B cell (primary cell): ENCODE results near the gene PCBP3. TPM values are rescaled to one million over a fixed set of nuclear protein-coding genes. Genes with fewer than 3 reads are reported as not detected.

Experiments used
- ATAC-seq: fragments of 200-7000 bp; cut with Tn5 transposase; one replicate; pipeline ENCODE4 v1.10.0; 2021; ENCODE audit warnings: low read depth, mild to moderate bottlenecking, moderate number of reproducible peaks, moderate library complexity
- CTCF ChIA-PET: fragments of 350-600 bp; sonication (Branson Sonifier 250); formaldehyde crosslinking; loops from one replicate; lab custom pipeline; 2021; ENCODE audit warnings: antibody characterized with exemption, inconsistent platforms; lab: Charles Lee
- POLR2A ChIA-PET: fragments of 350-600 bp; sonication (Branson Sonifier 250); formaldehyde crosslinking; loops from one replicate; lab custom pipeline; 2021; ENCODE audit warnings: antibody characterized with exemption; lab: Charles Lee
- DNase-seq: peaks from one replicate; pipeline ENCODE4 v3.0.0; 2013
- H2AFZ ChIP-seq: 2 replicates; pipeline ENCODE4 v1.6.1; 2012; ENCODE audit warnings: mild to moderate bottlenecking, low read depth, low read length; ENCODE audit not compliant: insufficient read depth, poor library complexity, severe bottlenecking
- H3K27ac ChIP-seq, 2 donors: 1 replicate in 1 of 2; 2 replicates in 1 of 2; pipeline ENCODE4 v1.5.1; 2012 to 2013; ENCODE audit warnings: low read length in 2 of 2, mild to moderate bottlenecking in 2 of 2, moderate library complexity in 1 of 2
- H3K27me3 ChIP-seq, 4 experiments: fragments of 200-600 bp in 1 of 4; sonication (generic) in 1 of 4; replicated peaks in 1 of 4; 1 replicate in 2 of 4; 2 replicates in 2 of 4; pipeline versions ENCODE4 v1.6.1 to v1.7.0; 2013 to 2016; ENCODE audit warnings: low read length in 3 of 4, mild to moderate bottlenecking in 2 of 4, mixed read lengths in 1 of 4, moderate library complexity in 1 of 4; ENCODE audit not compliant: insufficient read depth in 4 of 4, control insufficient read depth in 3 of 4; ENCODE audit errors: control extremely low read depth in 1 of 4
- H3K36me3 ChIP-seq, 2 experiments: replicated peaks in 1 of 2; 1 replicate in 1 of 2; 2 replicates in 1 of 2; pipeline versions ENCODE4 v1.6.1 to v1.7.1; 2013; ENCODE audit warnings: low read length in 1 of 2; ENCODE audit not compliant: insufficient read depth in 2 of 2, control insufficient read depth in 1 of 2; ENCODE audit errors: control extremely low read depth in 1 of 2, extremely low read depth in 1 of 2
- H3K4me1 ChIP-seq, 2 donors: fragments of 200-600 bp in 1 of 2; sonication (generic) in 1 of 2; 1 replicate in 1 of 2; 2 replicates in 1 of 2; pipeline versions ENCODE4 v1.5.1 to v1.6.1; 2013 to 2017; ENCODE audit warnings: low read length in 2 of 2; ENCODE audit not compliant: control insufficient read depth in 2 of 2, insufficient read depth in 2 of 2
- H3K4me2 ChIP-seq: replicated peaks from 2 replicates; pipeline ENCODE3; 2012; ENCODE audit warnings: mild to moderate bottlenecking, low read depth, low read length; ENCODE audit not compliant: poor library complexity, severe bottlenecking
- H3K4me3 ChIP-seq, 5 experiments: fragments of 200-600 bp in 1 of 5; sonication (generic) in 1 of 5; 1 replicate in 3 of 5; 2 replicates in 2 of 5; pipeline versions ENCODE4 v1.5.1 to v1.7.0; 2011 to 2016; ENCODE audit warnings: low read length in 4 of 5, mild to moderate bottlenecking in 4 of 5, low read depth in 2 of 5, control low read depth in 1 of 5, moderate library complexity in 1 of 5; ENCODE audit not compliant: insufficient read depth in 1 of 5; ENCODE audit errors: control extremely low read depth in 1 of 5, extremely low read depth in 1 of 5
- H3K79me2 ChIP-seq: fragments of 200-600 bp; sonication (generic); one replicate; pipeline ENCODE4 v1.6.0; 2016; ENCODE audit warnings: low read length; ENCODE audit not compliant: control insufficient read depth, insufficient read depth
- H3K9ac ChIP-seq: fragments of 200-600 bp; sonication (generic); 2 replicates; pipeline ENCODE4 v1.6.1; 2017; ENCODE audit warnings: mild to moderate bottlenecking, low read length, moderate library complexity
- H3K9me3 ChIP-seq, 3 donors: one replicate each; pipeline versions ENCODE4 v1.6.1 to v1.7.1; 2013; ENCODE audit warnings: low read length in 2 of 3; ENCODE audit not compliant: control insufficient read depth in 2 of 3, insufficient read depth in 1 of 3; ENCODE audit errors: control extremely low read depth in 1 of 3
- H4K20me1 ChIP-seq: 2 replicates; pipeline ENCODE4 v1.6.0; 2012; ENCODE audit warnings: mild to moderate bottlenecking, low read length; ENCODE audit not compliant: insufficient read depth, control insufficient read depth, poor library complexity, severe bottlenecking
- H3K27ac Mint-ChIP-seq: one replicate; pipeline ENCODE4 v1.8.0; 2021; ENCODE audit warnings: mixed read lengths
- H3K27me3 Mint-ChIP-seq: one replicate; pipeline ENCODE4 v1.8.0; 2021; ENCODE audit warnings: mixed read lengths
- H3K4me1 Mint-ChIP-seq: one replicate; pipeline ENCODE4 v1.8.0; 2021; ENCODE audit warnings: mixed read lengths
- H3K4me3 Mint-ChIP-seq: one replicate; pipeline ENCODE4 v1.8.0; 2021; ENCODE audit warnings: mixed read lengths
- H3K9me3 Mint-ChIP-seq: one replicate; pipeline ENCODE4 v1.8.0; 2022; ENCODE audit warnings: mixed read lengths; ENCODE audit not compliant: insufficient read depth
- EZH2 ChIP-seq: IDR thresholded peaks from 2 replicates; pipeline ENCODE4 v1.6.1; 2012; ENCODE audit warnings: borderline replicate concordance, low read depth, mild to moderate bottlenecking, moderate library complexity, low read length; ENCODE audit not compliant: insufficient read depth, poor library complexity, severe bottlenecking
- WGBS: methylation state at CpG from one replicate; pipeline ENCODE4 v1.1.5; 2013; ENCODE audit warnings: missing lambda C conversion rate; ENCODE audit not compliant: insufficient coverage; 5-methylcytosine and 5-hydroxymethylcytosine counted together
- intact Hi-C: fragments of 100-400 bp; cut with micrococcal nuclease; formaldehyde crosslinking; loops from one replicate; pipeline ENCODE4 v1.10.0; 2022
- polyA plus RNA-seq: library from polyadenylated mRNA; depleted of rRNA; stranded (reverse); fragments of >200 nt; gene quantifications from 2 replicates; pipeline ENCODE4 v1.2.3, GENCODE V29; 2012
- total RNA-seq, 2 donors: library from RNA; stranded (reverse); fragments of 120-200 nt in 1 of 2; gene quantifications; 1 replicate in 1 of 2; 2 replicates in 1 of 2; pipeline versions ENCODE4 v1.2.3 to v1.2.4, GENCODE V29; 2013 to 2022
- TF ChIP-seq, protein P1 (sequence below): fragments of 200-600 bp; IDR thresholded peaks from one replicate; pipeline ENCODE4 v1.8.0; 2022; ENCODE audit warnings: antibody characterized with exemption, mild to moderate bottlenecking

The PCBP3 gene
- total and polyA plus RNA-seq, 2 donors (not counting 1 experiment from before 2014, with no cell fraction given): 0.45 to 2.7 TPM

DNA sequence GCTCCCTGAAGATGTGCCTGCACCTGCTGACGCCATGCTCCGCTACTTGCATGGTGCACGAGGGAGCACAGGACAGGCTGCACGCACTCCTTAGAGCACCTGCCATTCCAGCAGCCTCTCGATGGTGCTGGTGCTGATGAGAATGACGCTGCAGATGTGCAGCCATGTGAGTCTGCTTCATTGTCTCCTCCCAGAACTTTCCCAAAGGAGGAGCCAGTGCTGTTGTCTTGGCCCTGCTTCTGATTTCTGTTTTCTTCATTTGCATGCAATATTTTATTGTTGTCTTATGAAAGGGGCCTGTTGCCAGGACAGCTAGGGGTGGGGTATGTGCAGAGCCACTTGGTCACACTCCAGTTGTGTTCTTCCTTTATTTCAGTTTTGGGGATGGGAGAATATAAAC, 70.1 kb downstream of the PCBP3 start:
- POLR2A ChIA-PET: no interaction called here
- Histone ChIP-seq H2AFZ (no peak overlapping the region), H3K79me2 (no peaks in the 10 kb centered on the region), H3K4me1 (no peaks in the 10 kb centered on the region), H4K20me1 (no peaks in the 10 kb centered on the region), H3K4me2 (no peak overlapping the region), H3K9ac (no peak overlapping the region), H3K4me3 (no peak overlapping the region), H3K27me3 (no peaks in the 10 kb centered on the region), H3K9me3 (peaks cover 3 to 10% (median 4%) of the 10 kb centered on the region in 3 donors), H3K36me3 (no peaks in the 10 kb centered on the region), H3K27ac (no peak overlapping the region)
- CTCF ChIA-PET: no interaction called here
- H3K27me3 Mint-ChIP-seq: peaks cover under 1% of the 10 kb centered on the region
- peaks cover 10% of the 10 kb centered on the region for H3K9me3 Mint-ChIP-seq
- no peak overlapping the region for H3K4me3 Mint-ChIP-seq
- H3K4me1 Mint-ChIP-seq: no peaks in the 10 kb centered on the region
- 94% methylated on average over 6 of the region's 6 CpGs for WGBS
- H3K27ac Mint-ChIP-seq: no peak overlapping the region
- no peak for TF ChIP-seq EZH2
- TF ChIP-seq, protein P1, sequence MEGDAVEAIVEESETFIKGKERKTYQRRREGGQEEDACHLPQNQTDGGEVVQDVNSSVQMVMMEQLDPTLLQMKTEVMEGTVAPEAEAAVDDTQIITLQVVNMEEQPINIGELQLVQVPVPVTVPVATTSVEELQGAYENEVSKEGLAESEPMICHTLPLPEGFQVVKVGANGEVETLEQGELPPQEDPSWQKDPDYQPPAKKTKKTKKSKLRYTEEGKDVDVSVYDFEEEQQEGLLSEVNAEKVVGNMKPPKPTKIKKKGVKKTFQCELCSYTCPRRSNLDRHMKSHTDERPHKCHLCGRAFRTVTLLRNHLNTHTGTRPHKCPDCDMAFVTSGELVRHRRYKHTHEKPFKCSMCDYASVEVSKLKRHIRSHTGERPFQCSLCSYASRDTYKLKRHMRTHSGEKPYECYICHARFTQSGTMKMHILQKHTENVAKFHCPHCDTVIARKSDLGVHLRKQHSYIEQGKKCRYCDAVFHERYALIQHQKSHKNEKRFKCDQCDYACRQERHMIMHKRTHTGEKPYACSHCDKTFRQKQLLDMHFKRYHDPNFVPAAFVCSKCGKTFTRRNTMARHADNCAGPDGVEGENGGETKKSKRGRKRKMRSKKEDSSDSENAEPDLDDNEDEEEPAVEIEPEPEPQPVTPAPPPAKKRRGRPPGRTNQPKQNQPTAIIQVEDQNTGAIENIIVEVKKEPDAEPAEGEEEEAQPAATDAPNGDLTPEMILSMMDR: no peak
- ATAC-seq (no peak), DNase-seq (no peak)
- intact Hi-C loops: no loop called here

DNA sequence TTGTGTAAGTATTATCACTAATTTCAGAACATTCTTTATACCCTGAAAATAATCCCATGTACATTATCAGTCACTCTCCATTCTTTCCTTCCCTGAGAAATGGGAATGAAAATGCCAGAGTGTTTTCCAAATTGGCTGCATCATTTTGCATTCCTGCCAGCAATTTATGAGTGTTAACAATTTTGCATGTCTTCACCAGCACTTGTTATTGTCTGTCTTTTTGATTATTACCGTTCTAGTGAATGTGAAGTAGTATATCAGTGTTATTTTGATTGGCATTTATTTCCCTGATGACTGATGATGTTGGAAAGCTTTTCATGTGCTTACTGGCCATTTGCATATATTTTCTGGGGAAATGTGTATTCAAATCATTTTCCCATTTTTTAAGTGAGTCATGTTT, 71.9 kb downstream of the PCBP3 start:
- ATAC-seq: no peak
- Mint-ChIP-seq H3K4me1 (no peaks in the 10 kb centered on the region), H3K27ac (no peak overlapping the region), H3K9me3 (peaks cover 10% of the 10 kb centered on the region), H3K27me3 (peaks cover 4% of the 10 kb centered on the region), H3K4me3 (no peak overlapping the region)
- POLR2A ChIA-PET: no interaction called here
- Histone ChIP-seq H2AFZ (no peak overlapping the region), H4K20me1 (no peaks in the 10 kb centered on the region), H3K79me2 (no peaks in the 10 kb centered on the region), H3K36me3 (no peaks in the 10 kb centered on the region), H3K9me3 (peaks cover 3 to 10% (median 4%) of the 10 kb centered on the region in 3 donors), H3K4me2 (no peak overlapping the region), H3K4me3 (no peak overlapping the region), H3K9ac (no peak overlapping the region), H3K27ac (no peak overlapping the region), H3K27me3 (no peaks in the 10 kb centered on the region), H3K4me1 (no peaks in the 10 kb centered on the region)
- no peak for DNase-seq
- CTCF ChIA-PET: no interaction called here
- no peak for TF ChIP-seq EZH2
- TF ChIP-seq, protein P1: no peak
- WGBS: no CpG with 5 or more reads among the region's 1 CpG
- intact Hi-C loops: no loop called here
